Body of pancreas (tissue), 4 donors: ENCODE results near the gene WDR1. TPM values are rescaled to one million over a fixed set of nuclear protein-coding genes. Genes with fewer than 3 reads are reported as not detected.
A peak's percentile ranks its signal among the peaks of the same experiment; 100 is the strongest.

Source experiments
- ATAC-seq: fragments of 150-250 bp; one replicate; pipeline ENCODE4 v1.9.1; 2016
- DNase-seq, 4 donors: peaks; one replicate each; pipeline ENCODE4 v3.0.0-alpha.2; 2019
- H3K27ac ChIP-seq, 4 donors: fragments of 200-600 bp; sonication (generic); 1 replicate in 3 of 4; 2 replicates in 1 of 4; pipeline versions ENCODE4 v1.5.1 to v1.6.1; 2016 to 2019; ENCODE audit warnings: mild to moderate bottlenecking in 1 of 4, mixed read lengths in 1 of 4, moderate library complexity in 1 of 4
- H3K27me3 ChIP-seq, 2 donors: fragments of 200-600 bp; sonication (generic); one replicate each; pipeline ENCODE4 v1.6.0; 2016; ENCODE audit warnings: mild to moderate bottlenecking in 1 of 2
- H3K36me3 ChIP-seq, 2 donors: fragments of 200-600 bp; sonication (generic); replicated peaks in 1 of 2; 2 replicates each; pipeline ENCODE4 v1.5.1; 2016; ENCODE audit warnings: low read depth in 2 of 2; ENCODE audit not compliant: insufficient read depth in 1 of 2
- H3K4me1 ChIP-seq: fragments of 200-600 bp; sonication (generic); one replicate; pipeline ENCODE4 v1.6.0; 2016
- H3K4me3 ChIP-seq, 2 donors: fragments of 200-600 bp; sonication (generic); 1 replicate in 1 of 2; 2 replicates in 1 of 2; pipeline ENCODE4 v1.5.1; 2016 to 2019
- H3K9me3 ChIP-seq, 3 donors: fragments of 200-600 bp; sonication (generic); 1 replicate in 2 of 3; 2 replicates in 1 of 3; pipeline ENCODE4 v1.5.1; 2016
- CTCF ChIP-seq, 7 experiments: fragments of 450-650 bp in 4 of 7; fragments of 200-600 bp in 3 of 7; sonication (generic) in 3 of 7; IDR thresholded peaks; one replicate each; pipeline ENCODE4 v1.5.1; 2016 to 2019; ENCODE audit warnings: antibody characterized with exemption in 7 of 7
- POLR2A ChIP-seq, 3 donors: fragments of 450-650 bp; IDR thresholded peaks; one replicate each; pipeline ENCODE4 v1.6.1; 2016; ENCODE audit warnings: antibody characterized with exemption in 3 of 3, mild to moderate bottlenecking in 2 of 3
- WGBS, 2 donors: methylation state at CpG; one replicate each; pipeline ENCODE4 v1.1.5; 2017; 5-methylcytosine and 5-hydroxymethylcytosine counted together
- intact Hi-C: fragments of 100-400 bp; cut with DNase I; formaldehyde crosslinking; loops from one replicate; pipeline ENCODE4 v1.15.1; 2023
- total RNA-seq, 2 donors: library from RNA; depleted of rRNA; stranded (reverse); fragments of >200 nt; gene quantifications; one replicate each; pipeline ENCODE4 v1.1.0, GENCODE V29; 2016

Gene WDR1
- total RNA-seq, 2 donors from 2014 or later = 46.1 to 51.9 TPM

DNA sequence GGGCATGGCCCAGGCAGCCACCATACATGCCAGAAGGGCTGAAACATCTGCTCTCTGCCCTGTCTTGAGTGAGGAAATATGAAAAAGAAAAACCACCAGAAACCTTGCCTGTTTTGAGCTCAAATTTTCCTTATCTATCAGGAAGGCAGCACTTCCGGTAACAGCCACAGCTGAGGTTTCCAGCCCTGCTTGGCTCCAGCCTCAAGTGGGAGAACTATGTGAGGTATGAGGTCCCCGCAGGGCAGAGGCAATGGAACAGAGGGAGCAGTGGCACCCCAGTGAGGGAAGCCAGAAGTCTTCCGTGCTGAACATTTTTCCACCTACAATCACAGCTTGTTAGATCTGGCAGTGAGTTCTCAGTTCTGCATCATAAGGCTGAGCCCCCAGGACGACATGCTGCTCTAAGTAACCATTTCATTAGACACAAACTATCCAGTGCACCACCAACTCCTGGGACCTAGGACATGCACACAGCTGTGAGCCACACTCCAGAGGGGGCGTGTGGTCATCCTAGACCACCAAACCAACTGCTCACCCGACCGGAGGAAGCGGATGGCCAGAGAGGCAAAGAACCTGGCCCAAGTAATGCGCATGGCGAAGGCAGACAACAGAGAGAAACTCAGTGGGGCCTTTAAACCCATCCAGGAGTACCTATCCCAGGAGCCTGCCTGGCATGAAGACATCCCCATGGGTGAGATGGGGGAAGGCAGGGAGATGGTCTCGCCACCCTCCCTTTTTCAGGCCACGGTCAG is 22.6 kb downstream of the WDR1 start:
- Histone ChIP-seq H3K9me3 (no peaks in the 10 kb centered on the region), H3K27ac (peak overlapping the region in 2 of 4 donors; percentile 7 to 38), H3K4me3 (no peak overlapping the region), H3K27me3 (no peaks in the 10 kb centered on the region), H3K4me1 (peaks cover 17% of the 10 kb centered on the region), H3K36me3 (peaks cover 5 to 29% of the 10 kb centered on the region in 2 donors)
- intact Hi-C loops = no loop called here
- ATAC-seq (peak; percentile 36), DNase-seq (no peak)
- TF ChIP-seq POLR2A (IDR thresholded peaks at IDR 0.05) (no peak), CTCF (IDR thresholded peaks at IDR 0.05) (no peak)
- 72 to 78% methylated on average over 7 to 12 of the region's 12 CpGs for WGBS, 2 donors

- Histone ChIP-seq H3K36me3 (peaks cover 7 to 27% of the 10 kb centered on the region in 2 donors), H3K4me1 (peaks cover 22% of the 10 kb centered on the region), H3K9me3 (no peaks in the 10 kb centered on the region), H3K27me3 (no peaks in the 10 kb centered on the region), H3K27ac (peak overlapping the region in 1 of 4 donors; percentile 38), H3K4me3 (no peak overlapping the region)
- no peak for DNase-seq
- ATAC-seq = no peak
- TF ChIP-seq CTCF (IDR thresholded peaks at IDR 0.05) (no peak), POLR2A (IDR thresholded peaks at IDR 0.05) (no peak)
- 96 to 100% methylated on average over 6 to 11 of the region's 11 CpGs for WGBS, 2 donors
- intact Hi-C loops = no loop called here
Measured at GRCh38 chr4:10093271-10093621, 23.4 kb downstream of the WDR1 start.

DNA sequence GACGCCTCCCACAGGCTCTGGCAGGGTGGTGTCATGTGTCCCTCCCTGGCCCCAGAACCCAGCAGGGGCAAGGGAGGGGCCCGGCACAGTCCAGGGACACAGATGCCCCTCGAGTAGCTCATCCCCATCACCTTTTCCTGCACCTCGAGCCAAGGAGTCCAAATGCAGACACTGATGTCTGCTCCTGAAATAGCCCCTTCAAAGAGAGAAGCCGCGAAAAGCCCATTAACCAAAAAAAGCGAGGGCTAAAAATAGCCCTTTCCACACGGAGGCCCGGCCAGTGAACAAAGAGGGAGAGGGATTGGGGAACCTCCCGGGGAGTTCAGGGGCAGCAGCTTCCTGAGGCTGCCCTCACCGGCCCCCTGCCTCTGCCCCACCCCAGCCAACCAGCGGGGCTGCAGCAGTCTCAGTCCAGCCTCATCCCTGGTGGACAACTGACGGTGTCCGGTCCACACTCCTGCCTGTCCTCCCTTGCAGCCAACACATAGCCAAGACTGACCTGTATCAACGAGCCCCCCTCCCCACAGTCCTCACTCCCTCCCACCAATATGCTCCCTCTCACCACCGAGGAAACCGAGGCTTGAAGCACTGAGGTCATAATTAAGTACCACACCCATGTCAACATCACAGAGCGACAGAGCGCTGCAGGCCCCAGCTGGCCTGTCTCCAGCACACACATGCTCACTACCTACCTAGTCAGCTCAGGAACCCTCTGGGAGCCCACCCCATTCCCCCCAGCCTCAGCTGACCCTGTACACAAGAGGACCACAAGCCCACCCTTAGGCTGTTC is 23.9 kb downstream of the WDR1 start:
- Histone ChIP-seq H3K27ac (peak overlapping the region in 1 of 4 donors; percentile 38), H3K4me1 (peaks cover 22% of the 10 kb centered on the region), H3K36me3 (peaks cover 11 to 26% of the 10 kb centered on the region in 2 donors), H3K9me3 (no peaks in the 10 kb centered on the region), H3K27me3 (no peaks in the 10 kb centered on the region), H3K4me3 (no peak overlapping the region)
- intact Hi-C loops = no loop called here
- TF ChIP-seq POLR2A (IDR thresholded peaks at IDR 0.05) = no peak
- TF ChIP-seq CTCF (IDR thresholded peaks at IDR 0.05) = no peak
- 62 to 81% methylated on average over 18 to 19 of the region's 19 CpGs for WGBS, 2 donors
- ATAC-seq (no peak), DNase-seq (no peak)

DNA sequence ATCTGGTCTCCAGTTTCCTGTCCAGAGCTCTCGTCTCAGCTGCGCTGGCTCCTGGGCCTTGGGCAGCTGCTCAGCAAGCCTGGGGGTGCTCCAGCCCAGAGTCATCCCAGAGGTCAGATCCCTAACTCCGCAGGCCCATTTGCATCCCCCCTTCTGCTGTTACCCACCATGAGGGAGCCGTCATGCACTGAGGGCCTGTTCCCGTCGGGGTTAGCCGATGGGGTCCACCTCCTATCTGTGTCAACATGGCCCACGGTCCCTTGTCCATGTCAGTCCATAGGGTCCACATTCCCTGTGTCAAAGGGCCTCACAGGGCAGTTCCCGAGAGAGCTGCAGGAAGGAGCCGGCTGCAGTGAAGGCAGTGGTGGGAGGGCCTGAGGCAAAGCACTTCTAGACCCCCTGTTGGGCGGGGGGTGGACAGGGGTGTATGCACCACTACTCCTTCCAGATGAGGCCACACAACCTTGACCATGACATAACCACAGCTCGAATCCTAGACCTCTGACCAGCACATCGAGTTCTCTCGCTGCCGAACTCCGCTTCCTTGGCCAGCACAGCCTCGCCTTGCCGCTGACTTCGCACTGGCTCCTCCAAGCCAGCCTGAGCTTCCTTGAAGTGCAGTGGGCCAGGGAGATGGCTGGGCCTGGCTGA is 24.9 kb downstream of the WDR1 start:
- Histone ChIP-seq H3K4me3 (no peak overlapping the region), H3K9me3 (no peaks in the 10 kb centered on the region), H3K4me1 (peaks cover 22% of the 10 kb centered on the region), H3K27ac (no peak overlapping the region), H3K36me3 (peaks cover 11 to 26% of the 10 kb centered on the region in 2 donors), H3K27me3 (no peaks in the 10 kb centered on the region)
- DNase-seq (no peak), ATAC-seq (no peak)
- no peak for TF ChIP-seq CTCF (IDR thresholded peaks at IDR 0.05)
- TF ChIP-seq POLR2A (IDR thresholded peaks at IDR 0.05) = no peak
- 97 to 99% methylated on average over 16 to 19 of the region's 19 CpGs for WGBS, 2 donors
- intact Hi-C loops = no loop called here
